GM12878 (cell line): ENCODE results near the gene NUP93. TPM values are rescaled to one million over a fixed set of nuclear protein-coding genes. Genes with fewer than 3 reads are reported as not detected.

Experiments
- ATAC-seq: fragments of 200-7000 bp; cut with Tn5 transposase; 3 replicates; pipeline ENCODE4 v1.9.1; 2020; ENCODE audit warnings: mild to moderate bottlenecking, moderate library complexity
- BruUV-seq: library from RNA; stranded (reverse); fragments of 400-500 nt; replicated peaks from 2 replicates; lab custom pipeline; 2021; lab: Mats Ljungman, UMichigan
- CTCF ChIA-PET: fragments of 300-600 bp; sonication (Branson Sonifier 250); formaldehyde crosslinking; extraction: SDS; loops from one replicate; lab custom pipeline; 2021; ENCODE audit warnings: inconsistent platforms; lab: Yijun Ruan, JAX
- POLR2A ChIA-PET: fragments of 350-600 bp; formaldehyde crosslinking; extraction: SDS; loops from one replicate; lab custom pipeline; 2021; ENCODE audit warnings: inconsistent platforms; lab: Charles Lee
- RAD21 ChIA-PET: fragments of 300-600 bp; sonication (Branson Sonifier 250); formaldehyde crosslinking; loops from one replicate; lab custom pipeline; 2023; ENCODE audit warnings: antibody characterized with exemption; ENCODE audit not compliant: unreplicated experiment; lab: Charles Lee
- SMC1A ChIA-PET: fragments of 300-600 bp; sonication (Branson Sonifier 250); formaldehyde crosslinking; loops from one replicate; lab custom pipeline; 2023; ENCODE audit not compliant: unreplicated experiment, uncharacterized antibody; lab: Charles Lee
- DNase-seq: peaks from one replicate; pipeline ENCODE4 v3.0.0-alpha.2; 2011; ENCODE audit warnings: low read depth, low spot score
- FAIRE-seq: peaks from 3 replicates; lab custom pipeline; 2011; peaks lifted over from hg19 to GRCh38; lab: Jason Lieb, UNC
- H2AFZ ChIP-seq: 2 replicates; pipeline ENCODE4 v1.6.0; 2011; ENCODE audit warnings: low read depth, low read length, control low read depth; ENCODE audit not compliant: control insufficient read depth
- H3K27ac ChIP-seq: 2 replicates; pipeline ENCODE4 v1.5.1; 2011; ENCODE audit warnings: control low read depth; ENCODE audit not compliant: control insufficient read depth, insufficient read depth
- H3K27me3 ChIP-seq, 2 experiments: replicated peaks in 1 of 2; 2 replicates each; pipeline versions ENCODE4 v1.6.0 to v1.6.1; 2011; ENCODE audit warnings: low read length in 1 of 2; ENCODE audit not compliant: control insufficient read depth in 2 of 2, insufficient read depth in 2 of 2
- H3K36me3 ChIP-seq, 2 experiments: 2 replicates each; pipeline ENCODE4 v1.5.1; 2011; ENCODE audit warnings: low read length in 1 of 2; ENCODE audit not compliant: control insufficient read depth in 2 of 2, insufficient read depth in 2 of 2
- H3K4me1 ChIP-seq: 2 replicates; pipeline ENCODE4 v1.6.1; 2011; ENCODE audit warnings: mild to moderate bottlenecking, low read length, moderate library complexity, mixed read lengths; ENCODE audit not compliant: control insufficient read depth, insufficient read depth
- H3K4me2 ChIP-seq: 2 replicates; pipeline ENCODE4 v1.6.0; 2011; ENCODE audit warnings: control low read depth; ENCODE audit not compliant: control insufficient read depth, insufficient read depth
- H3K4me3 ChIP-seq: fragments of 200-600 bp; sonication (generic); 2 replicates; pipeline ENCODE4 v1.5.1; 2016
- H3K79me2 ChIP-seq: 2 replicates; pipeline ENCODE4 v1.6.0; 2011; ENCODE audit warnings: low read length; ENCODE audit not compliant: control insufficient read depth, insufficient read depth
- H3K9ac ChIP-seq: 2 replicates; pipeline ENCODE4 v1.8.0; 2011; ENCODE audit warnings: low read length, control low read depth, mixed read lengths; ENCODE audit not compliant: control insufficient read depth, insufficient read depth
- H3K9me3 ChIP-seq: replicated peaks from 3 replicates; pipeline ENCODE4 v1.5.1; 2011; ENCODE audit warnings: mild to moderate bottlenecking, low read length; ENCODE audit not compliant: control insufficient read depth, insufficient read depth
- H4K20me1 ChIP-seq: 2 replicates; pipeline ENCODE4 v1.6.0; 2011; ENCODE audit not compliant: control insufficient read depth, insufficient read depth
- BCLAF1 ChIP-seq: fragments of 450-650 bp; IDR thresholded peaks from 2 replicates; pipeline ENCODE4 v1.6.1; 2017; ENCODE audit warnings: antibody characterized with exemption, mild to moderate bottlenecking, moderate library complexity
- CBFB ChIP-seq: IDR thresholded peaks from 2 replicates; pipeline ENCODE4 v1.6.1; 2016; ENCODE audit warnings: antibody characterized with exemption, low read depth
- PKNOX1 ChIP-seq: fragments of 450-650 bp; IDR thresholded peaks from 2 replicates; pipeline ENCODE4 v1.6.1; 2016; ENCODE audit warnings: mild to moderate bottlenecking
- PML ChIP-seq: IDR thresholded peaks from 2 replicates; pipeline ENCODE4 v1.6.1; 2012; ENCODE audit warnings: low read length, inconsistent platforms
- SMAD1 ChIP-seq: fragments of 450-650 bp; IDR thresholded peaks from 2 replicates; pipeline ENCODE4 v1.6.1; 2018; ENCODE audit warnings: mild to moderate bottlenecking, low read depth; ENCODE audit not compliant: partially characterized antibody
- in situ Hi-C: fragments of 300-500 bp; cut with MboI; formaldehyde crosslinking; loops from 9 replicates; pipeline ENCODE4 v1.14.3; 2018; ENCODE audit warnings: mixed read lengths
- intact Hi-C: fragments of 100-400 bp; cut with micrococcal nuclease; formaldehyde crosslinking; loops from one replicate; pipeline ENCODE4 v1.14.2; 2022; ENCODE audit not compliant: unreplicated experiment
- polyA plus RNA-seq, 11 experiments: library from polyadenylated mRNA; depleted of rRNA in 4 of 11; unstranded in 6 of 11; stranded (reverse) in 5 of 11; fragments of >200 nt; fragmentation: Nextera tagmentation in 4 of 11; fragmentation: Illumina TruSeq in 1 of 11; extraction: Ambion mirVana in 4 of 11; extraction: Trizol in 1 of 11; gene quantifications; 1 replicate in 1 of 11; 2 replicates in 10 of 11; pipeline versions ENCODE4 v1.2.1 to v1.2.3, GENCODE V29; 2011 to 2016; ENCODE audit warnings: inconsistent platforms in 2 of 11, missing spikeins in 2 of 11, low read depth in 1 of 11
- total RNA-seq, 4 experiments: library from RNA; depleted of rRNA in 3 of 4; stranded (reverse); fragments of >200 nt in 3 of 4; fragmentation: Illumina TruSeq in 1 of 4; extraction: Trizol in 1 of 4; gene quantifications; 2 replicates each; pipeline versions ENCODE4 v1.2.1 to v1.2.3, GENCODE V29; 2013 to 2021
- TF ChIP-seq, protein P1 (sequence below): fragments of 450-650 bp; IDR thresholded peaks from 2 replicates; pipeline ENCODE4 v1.6.1; 2017; ENCODE audit warnings: mild to moderate bottlenecking, moderate library complexity
- TF ChIP-seq, protein P2 (sequence below): fragments of 450-650 bp; IDR thresholded peaks from 2 replicates; pipeline ENCODE4 v1.6.1; 2017; ENCODE audit warnings: mild to moderate bottlenecking, moderate library complexity

Gene NUP93
- total and polyA plus RNA-seq, 10 of the 15 experiments (the other 5 are each of a cell fraction or from before 2014, with no cell fraction given): 82.2 to 175 (median 101) TPM

DNA sequence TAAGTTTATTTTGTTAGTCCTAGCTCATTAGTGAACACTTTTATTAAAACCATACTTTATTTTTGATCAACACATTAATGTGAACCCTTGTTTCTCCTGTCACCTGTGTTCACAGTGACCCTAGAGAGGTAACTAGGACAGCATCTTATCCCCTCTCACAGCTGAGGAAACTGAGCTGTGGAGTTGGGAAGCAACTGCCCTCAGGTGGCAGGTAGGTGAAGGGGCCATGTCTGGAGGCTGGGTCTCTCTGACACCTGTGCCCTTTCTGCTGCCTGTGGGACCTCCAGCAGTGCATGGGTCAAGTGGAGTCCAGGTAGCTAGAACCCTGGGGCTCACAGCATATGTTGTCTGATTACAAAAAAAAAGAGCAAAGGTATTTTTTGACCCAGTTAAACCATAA, 112.2 kb downstream of the NUP93 start:
- no TSS peak for BruUV-seq
- SMC1A ChIA-PET: interaction anchor here (0.8 to 1.1 kb wide), 3 partner anchors 11 to 49 kb away, joined by 3 read pairs; no protein-coding TSS in a partner anchor
- H3K9me3 ChIP-seq: no peaks in the 10 kb centered on the region
- intact Hi-C loops: no loop called here
- in situ Hi-C loops: no loop called here
- no peaks in the 10 kb centered on the region for H4K20me1 ChIP-seq
- H3K9ac ChIP-seq: no peak overlapping the region
- H3K36me3 ChIP-seq: peaks cover 3 to 7% of the 10 kb centered on the region in 2 experiments; a peak in 2 of 4 replicates
- no peaks in the 10 kb centered on the region for H3K4me1 ChIP-seq
- no peak overlapping the region for H3K27ac ChIP-seq
- no peak overlapping the region for H3K4me2 ChIP-seq
- DNase-seq (no peak), FAIRE-seq (no peak), ATAC-seq (no peak)
- H3K27me3 ChIP-seq: no peaks in the 10 kb centered on the region
- CTCF ChIA-PET: no interaction called here
- POLR2A ChIA-PET: no interaction called here
- H3K79me2 ChIP-seq: no peaks in the 10 kb centered on the region
- no peak overlapping the region for H3K4me3 ChIP-seq
- RAD21 ChIA-PET: no interaction called here
- no peak overlapping the region for H2AFZ ChIP-seq
- TF ChIP-seq PKNOX1 (no peak), BCLAF1 (no peak), PML (no peak), CBFB (no peak), SMAD1 (no peak)
- TF ChIP-seq, protein P1, sequence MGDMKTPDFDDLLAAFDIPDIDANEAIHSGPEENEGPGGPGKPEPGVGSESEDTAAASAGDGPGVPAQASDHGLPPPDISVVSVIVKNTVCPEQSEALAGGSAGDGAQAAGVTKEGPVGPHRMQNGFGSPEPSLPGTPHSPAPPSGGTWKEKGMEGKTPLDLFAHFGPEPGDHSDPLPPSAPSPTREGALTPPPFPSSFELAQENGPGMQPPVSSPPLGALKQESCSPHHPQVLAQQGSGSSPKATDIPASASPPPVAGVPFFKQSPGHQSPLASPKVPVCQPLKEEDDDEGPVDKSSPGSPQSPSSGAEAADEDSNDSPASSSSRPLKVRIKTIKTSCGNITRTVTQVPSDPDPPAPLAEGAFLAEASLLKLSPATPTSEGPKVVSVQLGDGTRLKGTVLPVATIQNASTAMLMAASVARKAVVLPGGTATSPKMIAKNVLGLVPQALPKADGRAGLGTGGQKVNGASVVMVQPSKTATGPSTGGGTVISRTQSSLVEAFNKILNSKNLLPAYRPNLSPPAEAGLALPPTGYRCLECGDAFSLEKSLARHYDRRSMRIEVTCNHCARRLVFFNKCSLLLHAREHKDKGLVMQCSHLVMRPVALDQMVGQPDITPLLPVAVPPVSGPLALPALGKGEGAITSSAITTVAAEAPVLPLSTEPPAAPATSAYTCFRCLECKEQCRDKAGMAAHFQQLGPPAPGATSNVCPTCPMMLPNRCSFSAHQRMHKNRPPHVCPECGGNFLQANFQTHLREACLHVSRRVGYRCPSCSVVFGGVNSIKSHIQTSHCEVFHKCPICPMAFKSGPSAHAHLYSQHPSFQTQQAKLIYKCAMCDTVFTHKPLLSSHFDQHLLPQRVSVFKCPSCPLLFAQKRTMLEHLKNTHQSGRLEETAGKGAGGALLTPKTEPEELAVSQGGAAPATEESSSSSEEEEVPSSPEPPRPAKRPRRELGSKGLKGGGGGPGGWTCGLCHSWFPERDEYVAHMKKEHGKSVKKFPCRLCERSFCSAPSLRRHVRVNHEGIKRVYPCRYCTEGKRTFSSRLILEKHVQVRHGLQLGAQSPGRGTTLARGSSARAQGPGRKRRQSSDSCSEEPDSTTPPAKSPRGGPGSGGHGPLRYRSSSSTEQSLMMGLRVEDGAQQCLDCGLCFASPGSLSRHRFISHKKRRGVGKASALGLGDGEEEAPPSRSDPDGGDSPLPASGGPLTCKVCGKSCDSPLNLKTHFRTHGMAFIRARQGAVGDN: no peak
- TF ChIP-seq, protein P2, sequence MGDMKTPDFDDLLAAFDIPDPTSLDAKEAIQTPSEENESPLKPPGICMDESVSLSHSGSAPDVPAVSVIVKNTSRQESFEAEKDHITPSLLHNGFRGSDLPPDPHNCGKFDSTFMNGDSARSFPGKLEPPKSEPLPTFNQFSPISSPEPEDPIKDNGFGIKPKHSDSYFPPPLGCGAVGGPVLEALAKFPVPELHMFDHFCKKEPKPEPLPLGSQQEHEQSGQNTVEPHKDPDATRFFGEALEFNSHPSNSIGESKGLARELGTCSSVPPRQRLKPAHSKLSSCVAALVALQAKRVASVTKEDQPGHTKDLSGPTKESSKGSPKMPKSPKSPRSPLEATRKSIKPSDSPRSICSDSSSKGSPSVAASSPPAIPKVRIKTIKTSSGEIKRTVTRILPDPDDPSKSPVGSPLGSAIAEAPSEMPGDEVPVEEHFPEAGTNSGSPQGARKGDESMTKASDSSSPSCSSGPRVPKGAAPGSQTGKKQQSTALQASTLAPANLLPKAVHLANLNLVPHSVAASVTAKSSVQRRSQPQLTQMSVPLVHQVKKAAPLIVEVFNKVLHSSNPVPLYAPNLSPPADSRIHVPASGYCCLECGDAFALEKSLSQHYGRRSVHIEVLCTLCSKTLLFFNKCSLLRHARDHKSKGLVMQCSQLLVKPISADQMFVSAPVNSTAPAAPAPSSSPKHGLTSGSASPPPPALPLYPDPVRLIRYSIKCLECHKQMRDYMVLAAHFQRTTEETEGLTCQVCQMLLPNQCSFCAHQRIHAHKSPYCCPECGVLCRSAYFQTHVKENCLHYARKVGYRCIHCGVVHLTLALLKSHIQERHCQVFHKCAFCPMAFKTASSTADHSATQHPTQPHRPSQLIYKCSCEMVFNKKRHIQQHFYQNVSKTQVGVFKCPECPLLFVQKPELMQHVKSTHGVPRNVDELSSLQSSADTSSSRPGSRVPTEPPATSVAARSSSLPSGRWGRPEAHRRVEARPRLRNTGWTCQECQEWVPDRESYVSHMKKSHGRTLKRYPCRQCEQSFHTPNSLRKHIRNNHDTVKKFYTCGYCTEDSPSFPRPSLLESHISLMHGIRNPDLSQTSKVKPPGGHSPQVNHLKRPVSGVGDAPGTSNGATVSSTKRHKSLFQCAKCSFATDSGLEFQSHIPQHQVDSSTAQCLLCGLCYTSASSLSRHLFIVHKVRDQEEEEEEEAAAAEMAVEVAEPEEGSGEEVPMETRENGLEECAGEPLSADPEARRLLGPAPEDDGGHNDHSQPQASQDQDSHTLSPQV: no peak
